GM12878 (cell line): ENCODE data around the gene PPP1R26. TPM values are rescaled to one million over a fixed set of nuclear protein-coding genes. Genes with fewer than 3 reads are reported as not detected.

Experiments used
- ATAC-seq: fragments of 200-7000 bp; cut with Tn5 transposase; 3 replicates; pipeline ENCODE4 v1.9.1; 2020; ENCODE audit warnings: mild to moderate bottlenecking, moderate library complexity
- BruUV-seq: library from RNA; stranded (reverse); fragments of 400-500 nt; replicated peaks from 2 replicates; lab custom pipeline; 2021; lab: Mats Ljungman, UMichigan
- CTCF ChIA-PET: fragments of 300-600 bp; sonication (Branson Sonifier 250); formaldehyde crosslinking; extraction: SDS; loops from one replicate; lab custom pipeline; 2021; ENCODE audit warnings: inconsistent platforms; lab: Yijun Ruan, JAX
- POLR2A ChIA-PET: fragments of 350-600 bp; formaldehyde crosslinking; extraction: SDS; loops from one replicate; lab custom pipeline; 2021; ENCODE audit warnings: inconsistent platforms; lab: Charles Lee
- RAD21 ChIA-PET: fragments of 300-600 bp; sonication (Branson Sonifier 250); formaldehyde crosslinking; loops from one replicate; lab custom pipeline; 2023; ENCODE audit warnings: antibody characterized with exemption; ENCODE audit not compliant: unreplicated experiment; lab: Charles Lee
- SMC1A ChIA-PET: fragments of 300-600 bp; sonication (Branson Sonifier 250); formaldehyde crosslinking; loops from one replicate; lab custom pipeline; 2023; ENCODE audit not compliant: unreplicated experiment, uncharacterized antibody; lab: Charles Lee
- DNase-seq: peaks from one replicate; pipeline ENCODE4 v3.0.0-alpha.2; 2011; ENCODE audit warnings: low read depth, low spot score
- FAIRE-seq: peaks from 3 replicates; lab custom pipeline; 2011; peaks lifted over from hg19 to GRCh38; lab: Jason Lieb, UNC
- H2AFZ ChIP-seq: 2 replicates; pipeline ENCODE4 v1.6.0; 2011; ENCODE audit warnings: low read depth, low read length, control low read depth; ENCODE audit not compliant: control insufficient read depth
- H3K27ac ChIP-seq: 2 replicates; pipeline ENCODE4 v1.5.1; 2011; ENCODE audit warnings: control low read depth; ENCODE audit not compliant: control insufficient read depth, insufficient read depth
- H3K27me3 ChIP-seq, 2 experiments: replicated peaks in 1 of 2; 2 replicates each; pipeline versions ENCODE4 v1.6.0 to v1.6.1; 2011; ENCODE audit warnings: low read length in 1 of 2; ENCODE audit not compliant: control insufficient read depth in 2 of 2, insufficient read depth in 2 of 2
- H3K36me3 ChIP-seq, 2 experiments: 2 replicates each; pipeline ENCODE4 v1.5.1; 2011; ENCODE audit warnings: low read length in 1 of 2; ENCODE audit not compliant: control insufficient read depth in 2 of 2, insufficient read depth in 2 of 2
- H3K4me1 ChIP-seq: 2 replicates; pipeline ENCODE4 v1.6.1; 2011; ENCODE audit warnings: mild to moderate bottlenecking, low read length, moderate library complexity, mixed read lengths; ENCODE audit not compliant: control insufficient read depth, insufficient read depth
- H3K4me2 ChIP-seq: 2 replicates; pipeline ENCODE4 v1.6.0; 2011; ENCODE audit warnings: control low read depth; ENCODE audit not compliant: control insufficient read depth, insufficient read depth
- H3K4me3 ChIP-seq: fragments of 200-600 bp; sonication (generic); 2 replicates; pipeline ENCODE4 v1.5.1; 2016
- H3K79me2 ChIP-seq: 2 replicates; pipeline ENCODE4 v1.6.0; 2011; ENCODE audit warnings: low read length; ENCODE audit not compliant: control insufficient read depth, insufficient read depth
- H3K9ac ChIP-seq: 2 replicates; pipeline ENCODE4 v1.8.0; 2011; ENCODE audit warnings: low read length, control low read depth, mixed read lengths; ENCODE audit not compliant: control insufficient read depth, insufficient read depth
- H3K9me3 ChIP-seq: replicated peaks from 3 replicates; pipeline ENCODE4 v1.5.1; 2011; ENCODE audit warnings: mild to moderate bottlenecking, low read length; ENCODE audit not compliant: control insufficient read depth, insufficient read depth
- H4K20me1 ChIP-seq: 2 replicates; pipeline ENCODE4 v1.6.0; 2011; ENCODE audit not compliant: control insufficient read depth, insufficient read depth
- ATF7 ChIP-seq: fragments of 450-650 bp; IDR thresholded peaks from 2 replicates; pipeline ENCODE4 v1.6.1; 2016; ENCODE audit warnings: low read depth, mild to moderate bottlenecking
- CTCF ChIP-seq, 3 experiments: IDR thresholded peaks in 2 of 3; conservative IDR thresholded peaks in 1 of 3; 2 replicates each; pipeline ENCODE4 v1.5.1; 2011; ENCODE audit warnings: low read depth in 3 of 3, low read length in 3 of 3, mild to moderate bottlenecking in 3 of 3, control low read depth in 2 of 3, moderate library complexity in 2 of 3, inconsistent platforms in 1 of 3, mixed read lengths in 1 of 3; ENCODE audit not compliant: control insufficient read depth in 2 of 3, insufficient read depth in 1 of 3; ENCODE audit errors: extremely low read depth in 1 of 3
- ESRRA ChIP-seq: IDR thresholded peaks from 2 replicates; pipeline ENCODE4 v1.6.1; 2012; ENCODE audit warnings: mild to moderate bottlenecking, low read length, improper control_type of control experiment
- HDGF ChIP-seq: fragments of 450-650 bp; IDR thresholded peaks from 2 replicates; pipeline ENCODE4 v1.6.1; 2016; ENCODE audit warnings: antibody characterized with exemption
- JUNB ChIP-seq: IDR thresholded peaks from 2 replicates; pipeline ENCODE4 v1.6.1; 2016; ENCODE audit warnings: antibody characterized with exemption, mild to moderate bottlenecking
- MEF2B ChIP-seq: fragments of 450-650 bp; IDR thresholded peaks from 2 replicates; pipeline ENCODE4 v1.6.1; 2018; ENCODE audit warnings: mild to moderate bottlenecking, moderate library complexity; ENCODE audit not compliant: partially characterized antibody, poor library complexity, severe bottlenecking
- NR2C1 ChIP-seq: fragments of 450-650 bp; IDR thresholded peaks from 2 replicates; pipeline ENCODE4 v1.6.1; 2017; ENCODE audit warnings: antibody characterized with exemption, mild to moderate bottlenecking, moderate library complexity
- NRF1 ChIP-seq: conservative IDR thresholded peaks from 2 replicates; pipeline ENCODE4 v1.6.1; 2011; ENCODE audit warnings: mild to moderate bottlenecking, low read depth, low read length, improper control_type of control experiment
- POLR2A ChIP-seq: IDR thresholded peaks from 2 replicates; pipeline ENCODE4 v1.6.1; 2011; ENCODE audit warnings: low read depth, mild to moderate bottlenecking, low read length
- POLR2AphosphoS5 ChIP-seq: IDR thresholded peaks from 2 replicates; pipeline ENCODE4 v1.6.1; 2011; ENCODE audit warnings: mild to moderate bottlenecking, low read length, inconsistent platforms
- RB1 ChIP-seq: fragments of 450-650 bp; formaldehyde crosslinking; IDR thresholded peaks from 2 replicates; pipeline ENCODE4 v1.6.1; 2017; ENCODE audit warnings: mild to moderate bottlenecking, borderline replicate concordance
- RCOR1 ChIP-seq: conservative IDR thresholded peaks from 2 replicates; pipeline ENCODE4 v1.6.1; 2012; ENCODE audit warnings: low read depth, low read length, improper control_type of control experiment
- SRF ChIP-seq, 2 experiments: IDR thresholded peaks; 2 replicates each; pipeline ENCODE4 v1.6.1; 2011; ENCODE audit warnings: low read depth in 2 of 2, low read length in 2 of 2, mild to moderate bottlenecking in 1 of 2, moderate library complexity in 1 of 2
- TCF3 ChIP-seq: IDR thresholded peaks from 2 replicates; pipeline ENCODE4 v1.6.1; 2012; ENCODE audit warnings: low read depth, mild to moderate bottlenecking, low read length, borderline replicate concordance; ENCODE audit not compliant: insufficient read depth
- WRNIP1 ChIP-seq: IDR thresholded peaks from 2 replicates; pipeline ENCODE4 v1.6.1; 2011; ENCODE audit warnings: low read depth, low read length, improper control_type of control experiment, borderline replicate concordance
- ZBED1 ChIP-seq: IDR thresholded peaks from 2 replicates; pipeline ENCODE4 v1.6.1; 2016; ENCODE audit warnings: borderline replicate concordance
- ZNF24 ChIP-seq: fragments of 450-650 bp; IDR thresholded peaks from 2 replicates; pipeline ENCODE4 v1.6.1; 2017; ENCODE audit warnings: antibody characterized with exemption, mild to moderate bottlenecking
- WGBS: methylation state at CpG from one replicate; pipeline ENCODE4 v1.1.6; 2016; ENCODE audit warnings: low lambda C conversion rate; ENCODE audit not compliant: insufficient replicate concordance, insufficient coverage; ENCODE audit errors: missing lambda C conversion rate; 5-methylcytosine and 5-hydroxymethylcytosine counted together
- in situ Hi-C: fragments of 300-500 bp; cut with MboI; formaldehyde crosslinking; loops from 9 replicates; pipeline ENCODE4 v1.14.3; 2018; ENCODE audit warnings: mixed read lengths
- intact Hi-C: fragments of 100-400 bp; cut with micrococcal nuclease; formaldehyde crosslinking; loops from one replicate; pipeline ENCODE4 v1.14.2; 2022; ENCODE audit not compliant: unreplicated experiment
- polyA plus RNA-seq, 11 experiments: library from polyadenylated mRNA; depleted of rRNA in 4 of 11; unstranded in 6 of 11; stranded (reverse) in 5 of 11; fragments of >200 nt; fragmentation: Nextera tagmentation in 4 of 11; fragmentation: Illumina TruSeq in 1 of 11; extraction: Ambion mirVana in 4 of 11; extraction: Trizol in 1 of 11; gene quantifications; 1 replicate in 1 of 11; 2 replicates in 10 of 11; pipeline versions ENCODE4 v1.2.1 to v1.2.3, GENCODE V29; 2011 to 2016; ENCODE audit warnings: inconsistent platforms in 2 of 11, missing spikeins in 2 of 11, low read depth in 1 of 11
- total RNA-seq, 4 experiments: library from RNA; depleted of rRNA in 3 of 4; stranded (reverse); fragments of >200 nt in 3 of 4; fragmentation: Illumina TruSeq in 1 of 4; extraction: Trizol in 1 of 4; gene quantifications; 2 replicates each; pipeline versions ENCODE4 v1.2.1 to v1.2.3, GENCODE V29; 2013 to 2021
- TF ChIP-seq, protein P1 (sequence below): IDR thresholded peaks from 2 replicates; pipeline ENCODE4 v1.6.1; 2011; ENCODE audit warnings: low read depth, low read length, improper control_type of control experiment, borderline replicate concordance
- TF ChIP-seq, protein P2 (sequence below): IDR thresholded peaks from 2 replicates; pipeline ENCODE4 v1.6.1; 2011; ENCODE audit warnings: mild to moderate bottlenecking, low read depth, low read length, moderate library complexity; ENCODE audit not compliant: insufficient replicate concordance

The PPP1R26 gene
- total and polyA plus RNA-seq, 10 of the 15 experiments (the other 5 are each of a cell fraction or from before 2014, with no cell fraction given) = 0.02 to 1.9 (median 0.18) TPM

- Histone ChIP-seq H3K9ac (no peak overlapping the region), H3K4me3 (no peak overlapping the region), H3K9me3 (no peaks in the 10 kb centered on the region), H2AFZ (no peak overlapping the region), H3K79me2 (no peaks in the 10 kb centered on the region), H3K4me1 (no peaks in the 10 kb centered on the region), H3K36me3 (no peaks in the 10 kb centered on the region), H4K20me1 (no peaks in the 10 kb centered on the region), H3K27me3 (no peaks in the 10 kb centered on the region), H3K27ac (no peak overlapping the region), H3K4me2 (no peak overlapping the region)
- in situ Hi-C loops (no loop called here), intact Hi-C loops (no loop called here)
- no peak for TF ChIP-seq SRF (IDR thresholded peaks at IDR 0.05; ENCODE audit: low read depth in 2 of 2, low read length in 2 of 2)
- TF ChIP-seq JUNB = no peak
- no peak for TF ChIP-seq HDGF
- no peak for TF ChIP-seq RB1
- no peak for TF ChIP-seq ZBED1
- TF ChIP-seq WRNIP1 = no peak
- no peak for TF ChIP-seq ZNF24
- TF ChIP-seq MEF2B = no peak
- TF ChIP-seq POLR2A = no peak
- TF ChIP-seq, protein P1, sequence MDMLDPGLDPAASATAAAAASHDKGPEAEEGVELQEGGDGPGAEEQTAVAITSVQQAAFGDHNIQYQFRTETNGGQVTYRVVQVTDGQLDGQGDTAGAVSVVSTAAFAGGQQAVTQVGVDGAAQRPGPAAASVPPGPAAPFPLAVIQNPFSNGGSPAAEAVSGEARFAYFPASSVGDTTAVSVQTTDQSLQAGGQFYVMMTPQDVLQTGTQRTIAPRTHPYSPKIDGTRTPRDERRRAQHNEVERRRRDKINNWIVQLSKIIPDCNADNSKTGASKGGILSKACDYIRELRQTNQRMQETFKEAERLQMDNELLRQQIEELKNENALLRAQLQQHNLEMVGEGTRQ = no peak
- TF ChIP-seq NRF1 = no peak
- TF ChIP-seq NR2C1 = no peak
- no peak for TF ChIP-seq ATF7
- TF ChIP-seq, protein P2, sequence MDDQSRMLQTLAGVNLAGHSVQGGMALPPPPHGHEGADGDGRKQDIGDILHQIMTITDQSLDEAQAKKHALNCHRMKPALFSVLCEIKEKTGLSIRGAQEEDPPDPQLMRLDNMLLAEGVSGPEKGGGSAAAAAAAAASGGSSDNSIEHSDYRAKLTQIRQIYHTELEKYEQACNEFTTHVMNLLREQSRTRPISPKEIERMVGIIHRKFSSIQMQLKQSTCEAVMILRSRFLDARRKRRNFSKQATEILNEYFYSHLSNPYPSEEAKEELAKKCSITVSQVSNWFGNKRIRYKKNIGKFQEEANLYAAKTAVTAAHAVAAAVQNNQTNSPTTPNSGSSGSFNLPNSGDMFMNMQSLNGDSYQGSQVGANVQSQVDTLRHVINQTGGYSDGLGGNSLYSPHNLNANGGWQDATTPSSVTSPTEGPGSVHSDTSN = no peak
- TF ChIP-seq ESRRA = no peak
- no peak for TF ChIP-seq TCF3
- no peak for TF ChIP-seq POLR2AphosphoS5
- no peak for TF ChIP-seq RCOR1
- no peak for TF ChIP-seq CTCF (IDR thresholded peaks at IDR 0.05 in 2 of 3, conservative IDR thresholded peaks at IDR 0.05 in 1 of 3; ENCODE audit: control insufficient read depth in 2 of 3, extremely low read depth in 1 of 3, insufficient read depth in 1 of 3, low read depth in 3 of 3, low read length in 3 of 3)
- DNase-seq (no peak), ATAC-seq (no peak), FAIRE-seq (no peak)
- POLR2A ChIA-PET = no interaction called here
- CTCF ChIA-PET = no interaction called here
- BruUV-seq = no TSS peak
- 71% methylated on average over 17 of the region's 17 CpGs for WGBS
- RAD21 ChIA-PET = no interaction called here
- SMC1A ChIA-PET = no interaction called here
Measured at GRCh38 chr9:135488527-135488926, 8.9 kb downstream of the PPP1R26 start.
